WTC11 (cell line): ENCODE measurements around the gene IL36A.

ENCODE experiments used
- CREB1 ChIP-seq: sonication (generic); formaldehyde crosslinking; IDR thresholded peaks from 2 replicates; pipeline ENCODE4 v1.8.0; 2023; ENCODE audit warnings: mild to moderate bottlenecking, missing genetic modification reagents
- ESRRA ChIP-seq: sonication (generic); formaldehyde crosslinking; IDR thresholded peaks from 2 replicates; pipeline ENCODE4 v1.8.1; 2022; ENCODE audit warnings: mild to moderate bottlenecking, missing genetic modification reagents, borderline replicate concordance
- KAT7 ChIP-seq: sonication (generic); formaldehyde crosslinking; IDR thresholded peaks from 2 replicates; pipeline ENCODE4 v1.8.1; 2023; ENCODE audit warnings: missing genetic modification reagents, mild to moderate bottlenecking, borderline replicate concordance
- NFATC4 ChIP-seq: fragments of 250-450 bp; sonication (Bioruptor Pico); IDR thresholded peaks from 2 replicates; pipeline ENCODE4 v1.9.0; 2021; ENCODE audit warnings: mild to moderate bottlenecking
- ZNF416 ChIP-seq: fragments of 250-450 bp; sonication (Bioruptor Pico); IDR thresholded peaks from 2 replicates; pipeline ENCODE4 v1.9.0; 2021; ENCODE audit warnings: mild to moderate bottlenecking, inconsistent platforms

- TF ChIP-seq ESRRA: no peak
- TF ChIP-seq KAT7 (CRISPR knock-in tag): no peak
- no peak for TF ChIP-seq CREB1 (CRISPR knock-in tag)
- no peak for TF ChIP-seq ZNF416 (CRISPR knock-in tag)
- no peak for TF ChIP-seq NFATC4 (CRISPR knock-in tag)
Observed at GRCh38 chr2:112989611-112990010, 15.6 kb upstream of the IL36A start.
